SK-N-SH (cell line): ENCODE results near the gene HSDL1. TPM values are rescaled to one million over a fixed set of nuclear protein-coding genes. Genes with fewer than 3 reads are reported as not detected.

Experiments used
- CTCF ChIA-PET: fragments of 300-600, 350-600 bp; formaldehyde crosslinking; extraction: SDS; loops from one replicate; lab custom pipeline; 2021; lab: Yijun Ruan, JAX
- POLR2A ChIA-PET: fragments of 350-600 bp; sonication (Branson Sonifier 250); formaldehyde crosslinking; extraction: SDS; loops from one replicate; lab custom pipeline; 2020; ENCODE audit warnings: antibody characterized with exemption, inconsistent platforms; lab: Yijun Ruan, JAX
- DNase-seq: peaks from one replicate; pipeline ENCODE4 v3.0.0; 2012
- H2AFZ ChIP-seq: fragments of 200-600 bp; sonication (generic); 2 replicates; pipeline ENCODE4 v1.8.1; 2016; ENCODE audit warnings: antibody characterized with exemption, mild to moderate bottlenecking, low read depth
- H3F3A ChIP-seq: fragments of 200-600 bp; sonication (generic); replicated peaks from 2 replicates; pipeline ENCODE3; 2016; ENCODE audit warnings: antibody characterized with exemption, mild to moderate bottlenecking; ENCODE audit not compliant: insufficient read depth
- H3K27ac ChIP-seq, 2 experiments: fragments of 200-500 bp in 1 of 2; fragments of 200-600 bp in 1 of 2; sonication (Bioruptor generic) in 1 of 2; sonication (generic), shearing (Covaris generic) in 1 of 2; 2 replicates each; pipeline versions ENCODE4 v1.5.1 to v1.6.1; 2014 to 2016; ENCODE audit warnings: low read depth in 2 of 2, inconsistent platforms in 1 of 2, low read length in 1 of 2, mild to moderate bottlenecking in 1 of 2, mixed read lengths in 1 of 2
- H3K27me3 ChIP-seq: fragments of 200-600 bp; sonication (generic), shearing (Covaris generic); 2 replicates; pipeline ENCODE4 v1.6.1; 2016; ENCODE audit warnings: mixed run types; ENCODE audit not compliant: insufficient read depth
- H3K36me3 ChIP-seq, 2 experiments: fragments of 200-500 bp in 1 of 2; fragments of 200-600 bp in 1 of 2; sonication (Bioruptor generic) in 1 of 2; sonication (generic) in 1 of 2; replicated peaks in 1 of 2; 2 replicates each; pipeline versions ENCODE3 to v1.5.1; 2014 to 2016; ENCODE audit warnings: low read length in 1 of 2, mild to moderate bottlenecking in 1 of 2; ENCODE audit not compliant: insufficient read depth in 2 of 2, control insufficient read depth in 1 of 2
- H3K4me1 ChIP-seq, 2 experiments: fragments of 200-500 bp in 1 of 2; fragments of 200-600 bp in 1 of 2; sonication (Bioruptor generic) in 1 of 2; sonication (generic), shearing (Covaris generic) in 1 of 2; 2 replicates each; pipeline versions ENCODE4 v1.5.1 to v1.6.1; 2014 to 2016; ENCODE audit warnings: low read depth in 1 of 2, low read length in 1 of 2, mixed run types in 1 of 2; ENCODE audit not compliant: insufficient read depth in 2 of 2, control insufficient read depth in 1 of 2
- H3K4me2 ChIP-seq: fragments of 200-600 bp; sonication (generic), shearing (Covaris generic); 2 replicates; pipeline ENCODE4 v1.6.1; 2017; ENCODE audit warnings: mixed run types
- H3K4me3 ChIP-seq, 2 experiments: fragments of 200-500 bp in 1 of 2; fragments of 200-600 bp in 1 of 2; sonication (Bioruptor generic) in 1 of 2; sonication (generic), shearing (Covaris generic) in 1 of 2; 2 replicates each; pipeline versions ENCODE4 v1.5.1 to v1.8.1; 2014 to 2016; ENCODE audit warnings: low read depth in 2 of 2, inconsistent platforms in 1 of 2, low read length in 1 of 2, mild to moderate bottlenecking in 1 of 2, mixed read lengths in 1 of 2, moderate library complexity in 1 of 2
- H3K79me2 ChIP-seq: fragments of 200-600 bp; sonication (generic); 2 replicates; pipeline ENCODE4 v1.8.1; 2017; ENCODE audit warnings: mild to moderate bottlenecking; ENCODE audit not compliant: insufficient read depth
- H3K9ac ChIP-seq: fragments of 200-600 bp; sonication (generic); 2 replicates; pipeline ENCODE4 v1.6.1; 2017; ENCODE audit warnings: mixed run types
- H3K9me2 ChIP-seq: fragments of 200-600 bp; sonication (generic); 2 replicates; pipeline ENCODE4 v1.6.1; 2017; ENCODE audit warnings: mixed run types
- H3K9me3 ChIP-seq: fragments of 200-600 bp; sonication (generic); 2 replicates; pipeline ENCODE4 v1.6.1; 2017; ENCODE audit warnings: mixed run types, mild to moderate bottlenecking, moderate library complexity
- H4K20me1 ChIP-seq: fragments of 200-600 bp; sonication (generic); 2 replicates; pipeline ENCODE4 v1.6.1; 2017; ENCODE audit warnings: mild to moderate bottlenecking, mixed run types; ENCODE audit not compliant: insufficient read depth
- CHD2 ChIP-seq: fragments of 150-350 bp; IDR thresholded peaks from 2 replicates; pipeline ENCODE4 v1.6.1; 2018; ENCODE audit warnings: low read length; ENCODE audit not compliant: partially characterized antibody
- GATA2 ChIP-seq: sonication (generic); formaldehyde crosslinking; IDR thresholded peaks from 2 replicates; pipeline ENCODE4 v1.5.0; 2020; ENCODE audit warnings: mild to moderate bottlenecking, missing genetic modification reagents
- JUND ChIP-seq: IDR thresholded peaks from 2 replicates; pipeline ENCODE4 v1.4.0; 2012
- MXI1 ChIP-seq: IDR thresholded peaks from 2 replicates; pipeline ENCODE4 v1.6.1; 2012; ENCODE audit warnings: mild to moderate bottlenecking, low read depth, low read length, improper control_type of control experiment
- NFIC ChIP-seq: IDR thresholded peaks from 2 replicates; pipeline ENCODE4 v1.4.0; 2012; ENCODE audit warnings: borderline replicate concordance
- RAD21 ChIP-seq: IDR thresholded peaks from 2 replicates; pipeline ENCODE4 v1.6.1; 2012; ENCODE audit warnings: mild to moderate bottlenecking, low read length
- RFX5 ChIP-seq: IDR thresholded peaks from 2 replicates; pipeline ENCODE4 v1.6.1; 2012; ENCODE audit warnings: mild to moderate bottlenecking, improper control_type of control experiment, low read length
- RXRA ChIP-seq: IDR thresholded peaks from 2 replicates; pipeline ENCODE4 v1.4.0; 2012; ENCODE audit warnings: low read depth, mild to moderate bottlenecking, borderline replicate concordance
- SIN3A ChIP-seq: IDR thresholded peaks from 2 replicates; pipeline ENCODE4 v1.6.1; 2012; ENCODE audit warnings: low read depth, mild to moderate bottlenecking, low read length, moderate library complexity, borderline replicate concordance
- TEAD4 ChIP-seq: IDR thresholded peaks from 2 replicates; pipeline ENCODE4 v1.4.0; 2012; ENCODE audit warnings: mild to moderate bottlenecking, borderline replicate concordance; ENCODE audit not compliant: insufficient read depth
- USF1 ChIP-seq: IDR thresholded peaks from 2 replicates; pipeline ENCODE4 v1.4.0; 2012; ENCODE audit warnings: low read depth, borderline replicate concordance
- ZBTB33 ChIP-seq: IDR thresholded peaks from 2 replicates; pipeline ENCODE4 v1.4.0; 2012; ENCODE audit warnings: low read depth, borderline replicate concordance
- WGBS: methylation state at CpG from one replicate; pipeline ENCODE4 v1.1.6; 2017; ENCODE audit warnings: low lambda C conversion rate; 5-methylcytosine and 5-hydroxymethylcytosine counted together
- polyA plus RNA-seq, 3 experiments: library from polyadenylated mRNA; depleted of rRNA; stranded (reverse); fragments of >200 nt; gene quantifications; 2 replicates each; pipeline ENCODE4 v1.2.3, GENCODE V29; 2012
- TF ChIP-seq, protein P1 (sequence below): fragments of 200-600 bp; sonication (generic); IDR thresholded peaks from 2 replicates; pipeline ENCODE4 v1.6.1; 2017; ENCODE audit warnings: antibody characterized with exemption, mild to moderate bottlenecking, moderate library complexity
- TF ChIP-seq, protein P2 (sequence below): fragments of 150-350 bp; IDR thresholded peaks from 2 replicates; pipeline ENCODE4 v1.6.1; 2016; ENCODE audit warnings: mild to moderate bottlenecking, low read depth, low read length
- TF ChIP-seq, protein P3 (sequence below): IDR thresholded peaks from 2 replicates; pipeline ENCODE4; 2012

Gene HSDL1
- polyA plus RNA-seq, 1 of the 3 experiments (the other 2 are of a cell fraction) = 14.5 TPM

DNA sequence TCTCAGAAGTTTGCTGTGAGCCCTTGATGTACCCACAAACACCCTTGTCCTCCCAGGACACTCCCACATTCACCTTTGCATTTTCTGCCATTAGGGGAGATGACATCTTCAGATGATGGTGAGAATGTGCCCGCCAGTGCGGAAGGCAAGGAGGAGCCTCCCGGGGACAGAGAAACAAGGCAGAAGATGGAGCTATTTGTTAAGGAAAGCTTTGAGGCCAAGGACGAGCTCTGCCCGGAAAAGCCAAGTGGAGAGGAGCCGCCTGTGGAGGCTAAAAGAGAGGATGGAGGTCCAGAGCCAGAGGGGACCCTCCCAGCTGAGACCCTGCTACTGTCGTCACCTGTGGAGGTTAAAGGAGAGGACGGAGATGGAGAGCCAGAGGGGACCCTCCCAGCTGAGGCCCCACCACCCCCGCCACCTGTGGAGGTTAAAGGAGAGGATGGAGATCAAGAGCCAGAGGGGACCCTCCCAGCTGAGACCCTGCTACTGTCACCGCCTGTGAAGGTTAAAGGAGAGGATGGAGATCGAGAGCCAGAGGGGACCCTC is 24.9 kb upstream of the HSDL1 start:
- no peak overlapping the region for H3K4me2 ChIP-seq
- no peaks in the 10 kb centered on the region for H3K36me3 ChIP-seq
- no peaks in the 10 kb centered on the region for H4K20me1 ChIP-seq
- ChIA-PET POLR2A (no interaction called here), CTCF (interaction anchor here (1.1 to 1.6 kb wide), 6 partner anchors 25 to 107 kb away, joined by 3 to 11 read pairs (median 4); partner anchors contain the start of genes DNAAF1 and HSDL1)
- H3K79me2 ChIP-seq = no peaks in the 10 kb centered on the region
- no peaks in the 10 kb centered on the region for H3K4me1 ChIP-seq
- no peak overlapping the region for H3K9ac ChIP-seq
- peaks cover 24% of the 10 kb centered on the region for H3K27me3 ChIP-seq
- H3K9me3 ChIP-seq = no peaks in the 10 kb centered on the region
- TF ChIP-seq ZBTB33 (no peak), SIN3A (no peak), RAD21 (no peak), GATA2 (CRISPR knock-in tag) (no peak), RXRA (no peak), TEAD4 (no peak), MXI1 (no peak), RFX5 (no peak), NFIC (no peak), JUND (no peak), USF1 (no peak), CHD2 (no peak)
- TF ChIP-seq, protein P1, sequence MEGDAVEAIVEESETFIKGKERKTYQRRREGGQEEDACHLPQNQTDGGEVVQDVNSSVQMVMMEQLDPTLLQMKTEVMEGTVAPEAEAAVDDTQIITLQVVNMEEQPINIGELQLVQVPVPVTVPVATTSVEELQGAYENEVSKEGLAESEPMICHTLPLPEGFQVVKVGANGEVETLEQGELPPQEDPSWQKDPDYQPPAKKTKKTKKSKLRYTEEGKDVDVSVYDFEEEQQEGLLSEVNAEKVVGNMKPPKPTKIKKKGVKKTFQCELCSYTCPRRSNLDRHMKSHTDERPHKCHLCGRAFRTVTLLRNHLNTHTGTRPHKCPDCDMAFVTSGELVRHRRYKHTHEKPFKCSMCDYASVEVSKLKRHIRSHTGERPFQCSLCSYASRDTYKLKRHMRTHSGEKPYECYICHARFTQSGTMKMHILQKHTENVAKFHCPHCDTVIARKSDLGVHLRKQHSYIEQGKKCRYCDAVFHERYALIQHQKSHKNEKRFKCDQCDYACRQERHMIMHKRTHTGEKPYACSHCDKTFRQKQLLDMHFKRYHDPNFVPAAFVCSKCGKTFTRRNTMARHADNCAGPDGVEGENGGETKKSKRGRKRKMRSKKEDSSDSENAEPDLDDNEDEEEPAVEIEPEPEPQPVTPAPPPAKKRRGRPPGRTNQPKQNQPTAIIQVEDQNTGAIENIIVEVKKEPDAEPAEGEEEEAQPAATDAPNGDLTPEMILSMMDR = no peak
- TF ChIP-seq, protein P2, sequence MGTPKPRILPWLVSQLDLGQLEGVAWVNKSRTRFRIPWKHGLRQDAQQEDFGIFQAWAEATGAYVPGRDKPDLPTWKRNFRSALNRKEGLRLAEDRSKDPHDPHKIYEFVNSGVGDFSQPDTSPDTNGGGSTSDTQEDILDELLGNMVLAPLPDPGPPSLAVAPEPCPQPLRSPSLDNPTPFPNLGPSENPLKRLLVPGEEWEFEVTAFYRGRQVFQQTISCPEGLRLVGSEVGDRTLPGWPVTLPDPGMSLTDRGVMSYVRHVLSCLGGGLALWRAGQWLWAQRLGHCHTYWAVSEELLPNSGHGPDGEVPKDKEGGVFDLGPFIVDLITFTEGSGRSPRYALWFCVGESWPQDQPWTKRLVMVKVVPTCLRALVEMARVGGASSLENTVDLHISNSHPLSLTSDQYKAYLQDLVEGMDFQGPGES = no peak
- TF ChIP-seq, protein P3, sequence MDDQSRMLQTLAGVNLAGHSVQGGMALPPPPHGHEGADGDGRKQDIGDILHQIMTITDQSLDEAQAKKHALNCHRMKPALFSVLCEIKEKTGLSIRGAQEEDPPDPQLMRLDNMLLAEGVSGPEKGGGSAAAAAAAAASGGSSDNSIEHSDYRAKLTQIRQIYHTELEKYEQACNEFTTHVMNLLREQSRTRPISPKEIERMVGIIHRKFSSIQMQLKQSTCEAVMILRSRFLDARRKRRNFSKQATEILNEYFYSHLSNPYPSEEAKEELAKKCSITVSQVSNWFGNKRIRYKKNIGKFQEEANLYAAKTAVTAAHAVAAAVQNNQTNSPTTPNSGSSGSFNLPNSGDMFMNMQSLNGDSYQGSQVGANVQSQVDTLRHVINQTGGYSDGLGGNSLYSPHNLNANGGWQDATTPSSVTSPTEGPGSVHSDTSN = no peak
- no peak overlapping the region for H3K4me3 ChIP-seq
- no peaks in the 10 kb centered on the region for H3K9me2 ChIP-seq
- no peaks in the 10 kb centered on the region for H3F3A ChIP-seq
- H2AFZ ChIP-seq = no peak overlapping the region
- H3K27ac ChIP-seq = no peak overlapping the region
- DNase-seq = no peak
- 76% methylated on average over 11 of the region's 11 CpGs for WGBS
